Measurements from ENCODE around the gene NDUFA8. TPM values are rescaled to one million over a fixed set of nuclear protein-coding genes. Genes with fewer than 3 reads are reported as not detected.

The NDUFA8 gene
- polyA plus RNA-seq, 1 donor (not counting 4 experiments of a cell fraction or from before 2014, with no cell fraction given): 105 TPM

DNA sequence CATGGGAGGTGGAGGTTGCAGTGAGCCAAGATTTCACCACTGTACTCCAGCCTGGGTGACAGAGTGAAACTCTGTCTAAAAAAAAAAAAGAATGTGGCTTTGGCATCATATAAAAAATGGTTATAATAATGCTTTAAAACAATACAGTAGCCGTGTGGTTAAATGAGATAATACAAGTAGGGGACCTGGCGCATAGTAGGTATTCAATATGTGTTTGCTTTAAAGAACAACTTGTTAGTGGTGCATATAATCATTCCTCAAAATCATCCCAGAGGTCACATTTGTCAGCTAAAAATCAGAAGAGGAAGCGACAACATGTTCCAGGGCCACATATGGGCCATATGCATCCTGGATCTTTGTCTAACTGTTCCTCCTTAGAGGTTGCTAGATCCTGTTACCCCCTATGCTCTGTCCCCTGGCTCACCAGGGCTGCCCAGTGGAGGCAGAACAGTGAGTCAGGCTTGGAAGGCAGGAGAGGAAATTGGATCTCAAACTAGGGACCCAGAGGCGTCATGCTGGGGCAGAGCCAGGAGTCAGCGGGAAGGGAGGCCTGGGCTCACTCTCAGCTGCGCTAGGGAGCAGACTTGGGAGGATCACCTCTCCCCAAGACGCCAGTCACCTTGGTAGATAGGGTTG lies 41.5 kb upstream of the NDUFA8 start:
- H3K4me3 ChIP-seq (ENCODE audit: control insufficient read depth in 2 of 3, extremely low read depth in 1 of 3, insufficient read depth in 2 of 3, low read depth in 1 of 3, low read length in 3 of 3): no peak overlapping the region
- H4K20me1 ChIP-seq (ENCODE audit: control insufficient read depth, extremely low read depth, insufficient read depth, low read length): no peaks in the 10 kb centered on the region
- H3K4me1 ChIP-seq (ENCODE audit: control insufficient read depth, extremely low read depth, insufficient read depth, low read length): no peaks in the 10 kb centered on the region
- no peaks in the 10 kb centered on the region for H3K9me3 ChIP-seq (ENCODE audit: control insufficient read depth, low read depth, low read length)
- no peak for DNase-seq (ENCODE audit: low read depth, low spot score)
- TF ChIP-seq EZH2 (IDR thresholded peaks at IDR 0.05; ENCODE audit: low read length): no peak
- TF ChIP-seq, protein P1, sequence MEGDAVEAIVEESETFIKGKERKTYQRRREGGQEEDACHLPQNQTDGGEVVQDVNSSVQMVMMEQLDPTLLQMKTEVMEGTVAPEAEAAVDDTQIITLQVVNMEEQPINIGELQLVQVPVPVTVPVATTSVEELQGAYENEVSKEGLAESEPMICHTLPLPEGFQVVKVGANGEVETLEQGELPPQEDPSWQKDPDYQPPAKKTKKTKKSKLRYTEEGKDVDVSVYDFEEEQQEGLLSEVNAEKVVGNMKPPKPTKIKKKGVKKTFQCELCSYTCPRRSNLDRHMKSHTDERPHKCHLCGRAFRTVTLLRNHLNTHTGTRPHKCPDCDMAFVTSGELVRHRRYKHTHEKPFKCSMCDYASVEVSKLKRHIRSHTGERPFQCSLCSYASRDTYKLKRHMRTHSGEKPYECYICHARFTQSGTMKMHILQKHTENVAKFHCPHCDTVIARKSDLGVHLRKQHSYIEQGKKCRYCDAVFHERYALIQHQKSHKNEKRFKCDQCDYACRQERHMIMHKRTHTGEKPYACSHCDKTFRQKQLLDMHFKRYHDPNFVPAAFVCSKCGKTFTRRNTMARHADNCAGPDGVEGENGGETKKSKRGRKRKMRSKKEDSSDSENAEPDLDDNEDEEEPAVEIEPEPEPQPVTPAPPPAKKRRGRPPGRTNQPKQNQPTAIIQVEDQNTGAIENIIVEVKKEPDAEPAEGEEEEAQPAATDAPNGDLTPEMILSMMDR (optimal IDR thresholded peaks at IDR 0.05 in 1 of 3, IDR thresholded peaks at IDR 0.05 in 1 of 3, conservative IDR thresholded peaks at IDR 0.05 in 1 of 3; ENCODE audit: extremely low read depth in 1 of 3, insufficient read depth in 2 of 3, low read length in 3 of 3): no peak
- no peak for FAIRE-seq
- H3K36me3 ChIP-seq (ENCODE audit: control insufficient read depth in 2 of 2, extremely low read depth in 1 of 2, insufficient read depth in 2 of 2, low read length in 2 of 2): no peaks in the 10 kb centered on the region
- dilution Hi-C loops (cut with MboI; ENCODE audit: extremely low pct_ligation_motif_present, low sequenced_read_pairs): no loop called here
- H3K4me2 ChIP-seq (ENCODE audit: control insufficient read depth, extremely low read depth, insufficient read depth, low read depth, low read length): no peak overlapping the region
- H3K9me1 ChIP-seq (ENCODE audit: control insufficient read depth, extremely low read depth, insufficient read depth, low read length): no peaks in the 10 kb centered on the region
- H3K9ac ChIP-seq (ENCODE audit: control insufficient read depth, extremely low read depth, insufficient read depth, low read length): no peak overlapping the region
- no peaks in the 10 kb centered on the region for H3K79me2 ChIP-seq (ENCODE audit: control insufficient read depth, insufficient read depth, low read length)
- H3K27ac ChIP-seq (ENCODE audit: control insufficient read depth, insufficient read depth, low read length): no peak overlapping the region
- no peak overlapping the region for H2AFZ ChIP-seq (ENCODE audit: control insufficient read depth, low read length)
- peaks cover 16% of the 10 kb centered on the region for H3K27me3 ChIP-seq (ENCODE audit: control insufficient read depth, extremely low read depth, insufficient read depth, low read length)

DNA sequence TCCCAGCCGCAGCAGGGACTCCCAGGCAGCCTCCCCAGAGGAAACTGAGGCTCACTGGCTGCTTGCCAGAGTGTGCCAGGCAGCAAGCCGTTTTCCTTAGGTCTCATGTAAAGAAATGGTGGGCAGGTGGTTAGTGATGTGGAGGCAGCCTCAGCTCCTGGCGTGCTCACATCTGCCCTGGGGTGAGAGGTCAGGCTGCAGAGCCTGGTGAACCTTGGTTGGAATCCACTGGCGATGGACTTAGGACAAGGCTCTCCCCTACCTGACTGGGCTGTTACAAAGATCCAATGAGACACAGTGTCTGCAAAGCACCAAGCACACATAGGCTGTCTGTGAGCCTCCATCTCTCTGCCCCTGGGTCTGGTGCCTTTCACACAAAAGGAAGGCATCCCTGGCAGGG lies 38.3 kb upstream of the NDUFA8 start:
- dilution Hi-C loops (cut with MboI; ENCODE audit: extremely low pct_ligation_motif_present, low sequenced_read_pairs): no loop called here
- no peak for FAIRE-seq
- no peak overlapping the region for H3K27ac ChIP-seq (ENCODE audit: control insufficient read depth, insufficient read depth, low read length)

More for the DNA sequence above, 38.3 kb upstream of the NDUFA8 start:
- Histone ChIP-seq H3K27me3 (ENCODE audit: control insufficient read depth, extremely low read depth, insufficient read depth, low read length) (peaks cover 15% of the 10 kb centered on the region), H3K9me3 (ENCODE audit: control insufficient read depth, low read depth, low read length) (no peaks in the 10 kb centered on the region), H3K9me1 (ENCODE audit: control insufficient read depth, extremely low read depth, insufficient read depth, low read length) (no peaks in the 10 kb centered on the region), H4K20me1 (ENCODE audit: control insufficient read depth, extremely low read depth, insufficient read depth, low read length) (no peaks in the 10 kb centered on the region), H3K4me2 (ENCODE audit: control insufficient read depth, extremely low read depth, insufficient read depth, low read depth, low read length) (no peak overlapping the region), H2AFZ (ENCODE audit: control insufficient read depth, low read length) (no peak overlapping the region), H3K79me2 (ENCODE audit: control insufficient read depth, insufficient read depth, low read length) (no peaks in the 10 kb centered on the region), H3K4me3 (ENCODE audit: control insufficient read depth in 2 of 3, extremely low read depth in 1 of 3, insufficient read depth in 2 of 3, low read depth in 1 of 3, low read length in 3 of 3) (no peak overlapping the region), H3K9ac (ENCODE audit: control insufficient read depth, extremely low read depth, insufficient read depth, low read length) (no peak overlapping the region), H3K4me1 (ENCODE audit: control insufficient read depth, extremely low read depth, insufficient read depth, low read length) (no peaks in the 10 kb centered on the region), H3K36me3 (ENCODE audit: control insufficient read depth in 2 of 2, extremely low read depth in 1 of 2, insufficient read depth in 2 of 2, low read length in 2 of 2) (no peaks in the 10 kb centered on the region)
- no peak for TF ChIP-seq EZH2 (IDR thresholded peaks at IDR 0.05; ENCODE audit: low read length)
- TF ChIP-seq, protein P1 (optimal IDR thresholded peaks at IDR 0.05 in 1 of 3, IDR thresholded peaks at IDR 0.05 in 1 of 3, conservative IDR thresholded peaks at IDR 0.05 in 1 of 3; ENCODE audit: extremely low read depth in 1 of 3, insufficient read depth in 2 of 3, low read length in 3 of 3): no peak
- no peak for DNase-seq (ENCODE audit: low read depth, low spot score)
